Neural progenitor cell (in vitro differentiated cells): ENCODE measurements around the gene ANTXR1. TPM values are rescaled to one million over a fixed set of nuclear protein-coding genes. Genes with fewer than 3 reads are reported as not detected.

Source experiments
- DNase-seq: peaks from one replicate; pipeline ENCODE4 v3.0.0-alpha.2; 2016; ENCODE audit warnings: low spot score
- H2AFZ ChIP-seq: fragments of 200-600 bp; sonication (generic); replicated peaks from 2 replicates; pipeline ENCODE4 v1.6.1; 2016; ENCODE audit warnings: antibody characterized with exemption
- H3F3A ChIP-seq: fragments of 200-600 bp; sonication (generic); 2 replicates; pipeline ENCODE4 v1.6.1; 2016; ENCODE audit warnings: antibody characterized with exemption, low read depth
- H3K27ac ChIP-seq: fragments of 200-600 bp; sonication (generic); 2 replicates; pipeline ENCODE4 v1.5.1; 2016; ENCODE audit warnings: mild to moderate bottlenecking
- H3K27me3 ChIP-seq: fragments of 200-600 bp; sonication (generic); 2 replicates; pipeline ENCODE4 v1.6.1; 2016; ENCODE audit warnings: mild to moderate bottlenecking, moderate library complexity
- H3K36me3 ChIP-seq: fragments of 200-600 bp; sonication (generic); 2 replicates; pipeline ENCODE4 v1.5.1; 2016
- H3K4me1 ChIP-seq: fragments of 200-600 bp; sonication (generic); 2 replicates; pipeline ENCODE4 v1.6.1; 2016; ENCODE audit warnings: mixed run types
- H3K4me2 ChIP-seq: fragments of 200-600 bp; sonication (generic); 2 replicates; pipeline ENCODE4 v1.6.1; 2016
- H3K4me3 ChIP-seq: fragments of 200-600 bp; sonication (generic); 2 replicates; pipeline ENCODE4 v1.5.1; 2016
- H3K79me2 ChIP-seq: fragments of 200-600 bp; sonication (generic); 2 replicates; pipeline ENCODE4 v1.6.1; 2016; ENCODE audit warnings: low read depth
- H3K9ac ChIP-seq: fragments of 200-600 bp; sonication (generic); 2 replicates; pipeline ENCODE4 v1.6.1; 2016
- H3K9me3 ChIP-seq: fragments of 200-600 bp; sonication (generic); 2 replicates; pipeline ENCODE4 v1.5.1; 2016; ENCODE audit warnings: low read depth
- H4K20me1 ChIP-seq: fragments of 200-600 bp; sonication (generic); 2 replicates; pipeline ENCODE4 v1.6.1; 2016; ENCODE audit warnings: low read depth
- H3K27ac Mint-ChIP-seq: 3 replicates; pipeline ENCODE4 v1.8.0; 2021; ENCODE audit warnings: mixed read lengths
- H3K27me3 Mint-ChIP-seq: 2 replicates; pipeline ENCODE4 v1.8.0; 2022; ENCODE audit warnings: low read depth, mild to moderate bottlenecking, inconsistent platforms, moderate library complexity, mixed read lengths; ENCODE audit not compliant: insufficient read depth
- H3K36me3 Mint-ChIP-seq: 3 replicates; pipeline ENCODE4 v1.8.0; 2021; ENCODE audit warnings: mixed read lengths
- H3K4me1 Mint-ChIP-seq: 3 replicates; pipeline ENCODE4 v1.8.0; 2021; ENCODE audit warnings: mixed read lengths
- H3K4me3 Mint-ChIP-seq: 3 replicates; pipeline ENCODE4 v1.8.0; 2021; ENCODE audit warnings: mild to moderate bottlenecking, moderate library complexity, mixed read lengths
- H3K9me3 Mint-ChIP-seq: 3 replicates; pipeline ENCODE4 v1.8.0; 2020; ENCODE audit warnings: mixed read lengths
- CTCF ChIP-seq: fragments of 200-600 bp; sonication (generic); IDR thresholded peaks from 2 replicates; pipeline ENCODE4 v1.5.1; 2017; ENCODE audit warnings: antibody characterized with exemption, mild to moderate bottlenecking
- EZH2 ChIP-seq: fragments of 200-600 bp; sonication (generic); IDR thresholded peaks from 2 replicates; pipeline ENCODE4 v1.6.1; 2017; ENCODE audit warnings: antibody characterized with exemption, mild to moderate bottlenecking, moderate library complexity
- EZH2phosphoT487 ChIP-seq: fragments of 200-600 bp; sonication (generic); IDR thresholded peaks from 2 replicates; pipeline ENCODE4 v1.6.1; 2017; ENCODE audit warnings: antibody characterized with exemption
- total RNA-seq: library from RNA; depleted of rRNA; stranded (reverse); fragments of >200 nt; gene quantifications from 2 replicates; pipeline ENCODE4 v1.2.3, GENCODE V29; 2015; ENCODE audit warnings: low replicate concordance

Gene ANTXR1
- total RNA-seq, 1 donor from 2014 or later: 6.7 TPM

DNA sequence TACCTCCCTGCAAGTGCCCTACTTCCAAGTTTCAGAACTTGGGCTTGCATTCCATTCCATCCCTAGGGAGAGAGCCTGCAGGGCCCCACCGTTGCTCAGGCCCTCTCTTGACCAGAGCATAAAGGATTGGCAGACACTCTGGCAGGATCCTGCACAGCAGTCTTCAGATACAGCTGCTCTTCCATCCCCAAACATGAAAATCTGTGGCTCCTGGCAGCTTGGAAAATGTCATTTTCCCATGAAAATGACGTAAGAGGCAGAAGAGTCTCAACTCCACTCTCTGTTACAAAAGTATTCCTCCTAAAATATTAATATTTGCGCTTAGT lies 211.5 kb downstream of the ANTXR1 start:
- H3K4me2 ChIP-seq: peak overlapping the region; percentile 9
- peaks cover 11% of the 10 kb centered on the region for H3K4me1 Mint-ChIP-seq
- H4K20me1 ChIP-seq: no peaks in the 10 kb centered on the region

DNA sequence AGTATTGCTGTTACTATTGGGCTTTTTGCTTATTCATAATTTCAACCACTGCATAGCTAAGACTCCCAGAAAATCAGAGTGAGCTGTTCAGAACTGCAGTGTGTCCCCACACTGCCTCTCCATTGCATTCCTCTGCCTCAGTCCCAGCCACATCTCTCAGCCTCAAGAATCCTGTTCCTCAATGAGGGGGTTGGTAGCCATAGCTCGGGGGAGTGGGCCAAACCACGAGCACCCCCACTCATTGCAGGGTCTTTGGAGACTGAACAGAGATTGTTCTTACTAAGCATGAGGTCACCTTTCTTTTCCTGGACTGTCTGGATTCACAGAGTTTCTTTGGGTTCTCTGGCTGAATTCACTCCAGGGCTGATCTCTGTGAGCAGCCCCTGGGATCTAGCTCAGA lies 213.0 kb downstream of the ANTXR1 start:
- H3F3A ChIP-seq: no peaks in the 10 kb centered on the region
- Mint-ChIP-seq H3K36me3 (peaks cover 12% of the 10 kb centered on the region), H3K27ac (no peak overlapping the region), H3K4me3 (no peak overlapping the region), H3K27me3 (peaks cover 2% of the 10 kb centered on the region), H3K9me3 (no peaks in the 10 kb centered on the region), H3K4me1 (peaks cover 11% of the 10 kb centered on the region)
- H4K20me1 ChIP-seq: no peaks in the 10 kb centered on the region
- H3K27me3 ChIP-seq: no peaks in the 10 kb centered on the region
- no peak overlapping the region for H2AFZ ChIP-seq
- no peak overlapping the region for H3K9ac ChIP-seq
- no peak for DNase-seq
- peaks cover 13% of the 10 kb centered on the region for H3K4me1 ChIP-seq
- H3K27ac ChIP-seq: no peak overlapping the region
- TF ChIP-seq CTCF (no peak), EZH2 (no peak), EZH2phosphoT487 (no peak)
- H3K4me2 ChIP-seq: no peak overlapping the region
- H3K9me3 ChIP-seq: no peaks in the 10 kb centered on the region
- no peak overlapping the region for H3K4me3 ChIP-seq
- no peaks in the 10 kb centered on the region for H3K79me2 ChIP-seq
- no peaks in the 10 kb centered on the region for H3K36me3 ChIP-seq

More for the DNA sequence above, 211.5 kb downstream of the ANTXR1 start:
- Mint-ChIP-seq H3K36me3 (peaks cover 6% of the 10 kb centered on the region), H3K4me3 (no peak overlapping the region), H3K27ac (no peak overlapping the region), H3K9me3 (no peaks in the 10 kb centered on the region), H3K27me3 (peaks cover 2% of the 10 kb centered on the region)
- no peaks in the 10 kb centered on the region for H3K79me2 ChIP-seq
- no peaks in the 10 kb centered on the region for H3F3A ChIP-seq
- DNase-seq: no peak
- no peak overlapping the region for H3K4me3 ChIP-seq
- no peak overlapping the region for H3K27ac ChIP-seq
- H3K4me1 ChIP-seq: peaks cover 13% of the 10 kb centered on the region
- no peaks in the 10 kb centered on the region for H3K27me3 ChIP-seq
- no peaks in the 10 kb centered on the region for H3K9me3 ChIP-seq
- no peak overlapping the region for H2AFZ ChIP-seq
- H3K9ac ChIP-seq: no peak overlapping the region
- no peaks in the 10 kb centered on the region for H3K36me3 ChIP-seq
- TF ChIP-seq EZH2 (no peak), CTCF (no peak), EZH2phosphoT487 (no peak)

- peaks cover 15% of the 10 kb centered on the region for H3K36me3 Mint-ChIP-seq
- no peaks in the 10 kb centered on the region for H3K9me3 Mint-ChIP-seq
- no peak overlapping the region for H3K4me2 ChIP-seq
- H3K27ac ChIP-seq: no peak overlapping the region
- H3K79me2 ChIP-seq: no peaks in the 10 kb centered on the region
- TF ChIP-seq EZH2phosphoT487 (no peak), EZH2 (no peak), CTCF (no peak)
- peaks cover 1% of the 10 kb centered on the region for H3K27me3 Mint-ChIP-seq
- H3K27ac Mint-ChIP-seq: no peak overlapping the region
- no peak overlapping the region for H3K4me3 Mint-ChIP-seq
- peaks cover 11% of the 10 kb centered on the region for H3K4me1 Mint-ChIP-seq
- H4K20me1 ChIP-seq: no peaks in the 10 kb centered on the region
- no peaks in the 10 kb centered on the region for H3F3A ChIP-seq
- DNase-seq: no peak
- no peaks in the 10 kb centered on the region for H3K9me3 ChIP-seq
- H2AFZ ChIP-seq: no peak overlapping the region
- no peak overlapping the region for H3K4me3 ChIP-seq
- no peaks in the 10 kb centered on the region for H3K36me3 ChIP-seq
- no peak overlapping the region for H3K9ac ChIP-seq
- H3K27me3 ChIP-seq: no peaks in the 10 kb centered on the region
- H3K4me1 ChIP-seq: peaks cover 13% of the 10 kb centered on the region
Measured at GRCh38 chr2:69226903-69227302, 213.9 kb downstream of the ANTXR1 start.
